ENCODE measurements around the gene SLC16A5.
"Not testable (repeated sequence)": the region's sequence is repeated elsewhere in the genome, so short reads cannot be mapped to it uniquely, and the experiment has no call there.

Gene SLC16A5

GRCh38 chr17:75087558-75088453, at the start of gene SLC16A5:
Gene SLC16A5 (plus strand): TSS chr17:75087954. CDS start chr17:75093637, 5,683 bp downstream.
- peak in 1 of 2 donors; percentile 13 for DNase-seq (ENCODE audit: low read depth in 1 of 2, low spot score in 1 of 2)

GRCh38 chr17:75039238-75039637, 48.5 kb upstream of the SLC16A5 start:
- DNase-seq (ENCODE audit: low read depth in 1 of 2, low spot score in 1 of 2), result no peak

GRCh38 chr17:75041656-75042280, 46.0 kb upstream of the SLC16A5 start:
- DNase-seq (ENCODE audit: low read depth in 1 of 2, low spot score in 1 of 2), result no peak

GRCh38 chr17:75043789-75044188, 44.0 kb upstream of the SLC16A5 start:
- DNase-seq (ENCODE audit: low read depth in 1 of 2, low spot score in 1 of 2), result not testable (repeated sequence)

GRCh38 chr17:75044716-75045115, 43.0 kb upstream of the SLC16A5 start:
- no peak for DNase-seq (ENCODE audit: low read depth in 1 of 2, low spot score in 1 of 2)

GRCh38 chr17:75045946-75046406, 41.8 kb upstream of the SLC16A5 start:
- not testable (repeated sequence) for DNase-seq (ENCODE audit: low read depth in 1 of 2, low spot score in 1 of 2)

- DNase-seq (ENCODE audit: low read depth in 1 of 2, low spot score in 1 of 2), result peak; percentile 87 to 90
Measured at GRCh38 chr17:75046407-75047289, 41.1 kb upstream of the SLC16A5 start, which contains the start of the genes ATP5PD and KCTD2. Gene ATP5PD (minus strand): TSS chr17:75046969. CDS start chr17:75042650, 4,319 bp downstream. Gene KCTD2 (plus strand): TSS chr17:75047225. CDS start chr17:75047251, 26 bp downstream.

GRCh38 chr17:75047398-75048098, 40.2 kb upstream of the SLC16A5 start:
- DNase-seq (ENCODE audit: low read depth in 1 of 2, low spot score in 1 of 2), result peak in 1 of 2 donors; percentile 16

- DNase-seq (ENCODE audit: low read depth in 1 of 2, low spot score in 1 of 2), result no peak
Measured at GRCh38 chr17:75048249-75048878, 39.4 kb upstream of the SLC16A5 start.

- no peak for DNase-seq (ENCODE audit: low read depth in 1 of 2, low spot score in 1 of 2)
Measured at GRCh38 chr17:75049057-75049456, 38.7 kb upstream of the SLC16A5 start.

- no peak for DNase-seq (ENCODE audit: low read depth in 1 of 2, low spot score in 1 of 2)
Measured at GRCh38 chr17:75049706-75050105, 38.0 kb upstream of the SLC16A5 start.

- DNase-seq (ENCODE audit: low read depth in 1 of 2, low spot score in 1 of 2), result no peak
Measured at GRCh38 chr17:75051941-75052340, 35.8 kb upstream of the SLC16A5 start.

- no peak for DNase-seq (ENCODE audit: low read depth in 1 of 2, low spot score in 1 of 2)
Measured at GRCh38 chr17:75059369-75060345, 28.1 kb upstream of the SLC16A5 start.

- no peak for DNase-seq (ENCODE audit: low read depth in 1 of 2, low spot score in 1 of 2)
Measured at GRCh38 chr17:75060434-75061054, 27.2 kb upstream of the SLC16A5 start.

- no peak for DNase-seq (ENCODE audit: low read depth in 1 of 2, low spot score in 1 of 2)
Measured at GRCh38 chr17:75061055-75061438, 26.7 kb upstream of the SLC16A5 start.

- no peak for DNase-seq (ENCODE audit: low read depth in 1 of 2, low spot score in 1 of 2)
Measured at GRCh38 chr17:75061618-75062017, 26.1 kb upstream of the SLC16A5 start.

GRCh38 chr17:75063201-75063600, 24.6 kb upstream of the SLC16A5 start:
- DNase-seq (ENCODE audit: low read depth in 1 of 2, low spot score in 1 of 2), result no peak

GRCh38 chr17:75063626-75064025, 24.1 kb upstream of the SLC16A5 start:
- no peak for DNase-seq (ENCODE audit: low read depth in 1 of 2, low spot score in 1 of 2)

Data from stimulated activated CD4-positive, alpha-beta T cell treated with anti-CD3 and anti-CD28 coated beads, Interleukin-15, amount 100 ng/mL, for 1 hour (primary cell).